NCI-H2029 treated with DMSO at 0.1 percent for 48 hours (cell line): ENCODE measurements around the gene VWA3B.
"Not testable (repeated sequence)": the region's sequence is repeated elsewhere in the genome, so short reads cannot be mapped to it uniquely, and the experiment has no call there.

Experiments
- DNase-seq: peaks from one replicate; lab custom pipeline; 2025; lab: John Stamatoyannopoulos, UW

The VWA3B gene

DNA sequence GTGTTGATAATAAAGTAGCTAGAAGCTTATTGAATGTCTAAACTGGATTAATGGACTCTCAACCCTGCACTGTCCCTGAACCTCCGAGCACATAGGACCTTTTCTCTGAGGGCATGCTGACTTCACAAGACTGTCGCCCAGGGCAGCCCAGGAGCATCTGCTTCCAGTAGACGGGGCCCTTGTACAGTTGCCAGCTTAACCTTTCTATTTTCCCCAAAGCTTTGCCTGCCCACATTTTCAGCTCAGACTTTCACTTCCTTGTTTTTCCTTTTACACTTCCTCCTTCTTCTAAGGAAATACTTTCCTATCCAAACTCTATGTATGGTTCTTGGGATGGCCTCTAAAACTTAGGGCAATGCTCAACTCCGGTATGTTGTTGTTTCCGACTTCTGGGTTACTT, 1.3 kb downstream of the VWA3B start:
- no peak for DNase-seq

DNA sequence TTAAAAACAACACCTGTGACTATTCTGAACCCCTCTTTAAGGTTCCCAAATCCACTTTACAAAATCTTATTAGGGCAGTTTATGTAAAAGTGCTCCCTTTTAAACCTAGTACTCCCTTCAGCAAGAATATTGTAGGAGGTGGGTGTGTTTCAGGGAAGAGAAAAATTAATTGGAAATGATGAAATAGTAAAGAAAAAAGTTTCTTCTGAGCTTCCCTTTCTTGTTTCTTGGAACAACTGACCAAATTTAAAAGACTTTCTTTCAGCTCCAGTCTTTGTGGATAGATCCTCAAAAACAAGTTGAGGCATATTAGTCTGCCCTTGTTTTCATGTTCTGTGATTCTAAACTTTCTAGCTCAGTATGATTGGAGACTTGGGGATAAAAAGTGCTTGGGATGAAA, 3.0 kb downstream of the VWA3B start:
- no peak for DNase-seq

DNA sequence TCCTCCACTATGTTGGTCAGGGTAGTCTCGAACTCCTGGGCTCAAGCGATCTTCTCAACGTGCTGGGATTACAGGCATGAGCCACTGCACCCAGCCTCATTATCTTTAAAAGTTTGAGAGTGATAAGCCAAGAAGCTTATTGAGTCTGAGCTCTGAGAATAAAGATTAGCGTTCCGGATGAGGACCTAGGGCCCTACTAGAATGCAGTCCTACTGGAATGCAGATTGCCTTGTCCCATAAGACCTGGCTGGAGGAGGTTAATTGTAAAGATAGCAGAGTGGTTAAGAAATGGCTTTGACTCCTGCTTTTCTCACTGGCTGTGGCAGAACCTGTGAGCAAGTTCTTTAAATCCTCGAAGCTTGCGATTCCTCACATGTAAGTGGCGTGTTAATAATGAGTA, 4.0 kb downstream of the VWA3B start:
- DNase-seq, result no peak

DNA sequence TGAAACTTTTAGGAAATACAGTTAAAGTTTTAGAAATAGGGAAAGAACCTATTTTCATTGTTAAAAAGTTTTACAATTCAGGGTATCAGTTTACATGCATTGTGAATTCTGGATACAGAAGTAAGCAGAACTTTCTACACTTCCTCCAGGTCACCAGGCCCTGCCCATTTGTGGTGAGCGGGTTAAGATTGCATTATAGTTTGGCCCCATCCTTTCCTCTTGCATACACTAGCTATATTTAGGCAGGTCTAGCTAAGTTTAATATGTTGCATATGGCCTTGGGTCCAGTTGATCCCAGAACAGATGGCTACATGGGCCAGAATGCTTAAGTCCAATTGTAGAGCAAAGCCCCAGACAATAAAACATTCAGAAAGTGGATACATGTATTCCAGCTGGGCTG, 4.8 kb downstream of the VWA3B start:
- no peak for DNase-seq

DNA sequence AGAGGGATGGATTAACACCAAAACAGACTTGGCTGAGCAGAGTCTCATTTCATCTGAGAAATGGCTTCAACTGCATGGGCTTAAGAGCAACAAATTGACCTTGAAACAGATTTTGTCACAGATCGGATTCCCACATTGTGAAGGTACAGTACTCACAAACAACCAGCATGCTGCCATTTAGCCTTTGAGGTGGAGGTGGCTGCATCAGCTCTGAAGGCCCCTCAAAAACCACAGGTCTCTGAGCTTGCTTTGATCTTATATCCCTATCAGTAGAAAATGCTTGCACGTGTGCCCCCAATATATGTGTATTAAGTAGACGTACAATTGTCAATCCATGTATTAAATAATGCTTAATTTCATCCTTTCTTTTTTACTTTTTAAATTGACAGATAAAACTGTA, 6.2 kb downstream of the VWA3B start:
- DNase-seq, result no peak

DNA sequence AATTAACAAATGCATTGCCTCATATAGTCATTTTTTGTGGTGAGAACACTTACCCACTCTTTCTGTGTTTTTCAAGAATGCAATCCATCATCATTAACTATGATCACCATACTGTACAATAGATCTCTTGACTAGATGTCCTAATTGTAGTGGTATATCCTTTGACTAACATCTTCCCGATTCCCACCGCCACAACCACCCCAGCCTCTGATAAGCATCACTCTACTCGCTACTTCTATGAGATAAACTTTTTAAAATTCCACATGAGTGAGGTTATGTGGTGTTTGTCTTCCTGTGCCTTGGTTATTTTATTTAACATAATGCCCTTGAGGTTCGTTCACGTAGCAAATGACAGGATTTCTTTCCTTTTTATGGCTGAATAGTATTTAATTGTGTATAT, 6.6 kb downstream of the VWA3B start:
- DNase-seq, result no peak

DNA sequence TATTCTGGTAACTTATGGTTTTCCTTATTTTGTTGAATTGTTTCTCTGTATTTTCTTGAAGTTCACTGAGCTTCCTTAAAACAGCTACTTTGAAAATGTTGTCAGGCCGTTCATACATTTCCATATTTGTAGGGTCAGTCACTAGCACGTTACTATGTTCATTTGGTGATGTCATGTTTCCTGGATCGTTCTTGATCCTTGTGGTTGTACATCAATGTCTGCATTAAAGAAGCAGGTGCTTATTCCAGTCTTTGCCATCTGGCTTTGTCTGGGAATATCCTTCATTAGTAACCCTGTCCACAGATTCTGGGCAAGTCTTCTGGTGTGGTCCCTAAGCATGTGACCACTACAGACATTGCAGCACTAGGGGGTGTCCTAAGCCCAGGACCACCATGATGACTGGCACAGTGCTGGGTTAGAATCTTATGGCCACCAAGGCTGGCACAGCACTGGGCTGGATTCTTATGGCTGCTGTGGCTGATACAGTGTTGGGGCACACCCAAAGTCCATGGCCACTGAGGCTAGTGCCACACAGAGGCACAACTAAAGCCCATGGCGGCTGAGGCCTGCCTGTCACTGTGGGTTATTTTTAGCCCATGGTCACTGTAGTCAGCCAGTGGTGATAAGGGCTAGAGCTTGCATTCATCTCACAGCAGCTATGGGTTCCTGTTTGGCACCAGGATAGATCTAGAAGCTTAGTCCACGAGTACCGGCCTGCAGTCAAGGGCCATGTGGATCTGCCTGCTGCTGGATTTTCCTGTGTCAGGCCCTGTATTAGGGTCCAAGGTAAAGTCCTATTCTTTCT, 13.2 kb downstream of the VWA3B start:
- no peak for DNase-seq

DNA sequence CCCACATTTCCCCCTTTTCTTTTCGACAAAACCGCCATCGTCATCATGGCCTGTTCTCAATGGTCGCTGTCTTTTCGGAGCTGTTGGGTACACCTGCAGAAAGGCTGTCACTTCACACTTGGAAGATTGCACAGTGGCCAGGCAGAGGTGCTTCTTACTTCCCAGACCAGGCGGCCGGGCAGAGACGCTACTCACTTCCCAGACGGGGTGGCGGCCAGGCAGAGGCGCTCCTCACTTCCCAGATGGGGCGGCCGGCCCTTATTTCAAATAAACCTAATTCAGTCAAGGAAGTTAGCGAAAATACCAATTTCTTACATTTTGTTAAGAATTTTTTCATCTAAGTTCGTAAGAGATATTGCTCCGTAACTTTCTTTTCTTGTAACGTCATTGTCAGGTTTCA, 15.3 kb downstream of the VWA3B start:
- not testable (repeated sequence) for DNase-seq

DNA sequence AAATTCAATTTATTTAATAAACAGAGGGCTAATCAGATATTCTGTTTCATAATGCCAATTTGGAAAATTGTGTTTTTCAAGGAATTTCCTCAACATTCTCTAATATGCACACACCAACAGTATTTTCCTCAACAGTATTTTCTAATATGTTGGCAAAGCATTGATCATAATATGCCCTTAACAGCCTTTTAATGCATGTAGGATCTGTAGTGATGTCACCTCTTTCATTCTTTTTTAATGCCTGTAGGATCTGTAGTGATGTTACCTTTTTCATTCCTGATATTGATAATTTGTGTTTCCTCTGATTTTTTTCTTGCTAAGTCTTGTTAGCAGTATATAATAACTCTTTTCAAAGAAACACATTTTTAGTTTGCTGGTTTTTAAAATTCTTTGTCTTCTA, 15.9 kb downstream of the VWA3B start:
- DNase-seq, result no peak

DNA sequence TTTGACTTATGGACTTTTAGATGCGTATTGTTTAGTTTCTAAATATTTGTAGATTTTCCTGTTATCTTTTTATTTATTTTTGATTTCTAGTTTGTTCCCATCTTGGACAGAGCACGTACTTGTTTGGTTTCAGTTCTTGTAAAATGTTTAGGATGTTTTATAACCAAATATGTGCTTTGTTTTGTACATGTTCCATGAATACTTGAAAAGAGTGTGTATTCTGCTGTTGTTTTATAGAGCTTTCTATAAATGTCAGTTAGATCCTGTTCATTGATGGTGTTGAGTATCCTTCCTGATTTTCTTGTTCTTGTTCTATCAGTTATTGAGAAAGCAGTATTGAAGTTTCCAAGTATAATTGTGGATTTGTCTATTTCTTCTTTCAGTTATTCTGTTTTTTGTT, 21.1 kb downstream of the VWA3B start:
- no peak for DNase-seq

DNA sequence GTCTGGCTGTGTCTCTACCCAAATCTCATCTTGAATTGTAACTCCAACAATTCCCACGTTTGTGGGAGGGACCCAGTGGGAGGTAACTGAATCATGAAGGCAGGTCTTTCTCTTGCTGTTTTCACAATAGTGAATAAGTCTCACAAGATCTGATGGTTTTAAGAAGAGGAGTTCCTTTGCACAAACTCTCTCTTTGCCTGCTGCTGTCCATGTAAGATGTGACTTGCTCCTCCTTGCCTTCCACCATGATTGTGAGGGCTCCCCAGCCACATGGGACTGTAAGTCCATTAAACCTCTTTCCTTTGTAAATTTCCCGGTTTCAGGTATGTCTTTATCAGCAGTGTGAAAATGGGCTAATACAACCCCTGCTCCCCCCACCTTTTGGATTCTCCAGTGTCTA, 23.8 kb downstream of the VWA3B start:
- no peak for DNase-seq

DNA sequence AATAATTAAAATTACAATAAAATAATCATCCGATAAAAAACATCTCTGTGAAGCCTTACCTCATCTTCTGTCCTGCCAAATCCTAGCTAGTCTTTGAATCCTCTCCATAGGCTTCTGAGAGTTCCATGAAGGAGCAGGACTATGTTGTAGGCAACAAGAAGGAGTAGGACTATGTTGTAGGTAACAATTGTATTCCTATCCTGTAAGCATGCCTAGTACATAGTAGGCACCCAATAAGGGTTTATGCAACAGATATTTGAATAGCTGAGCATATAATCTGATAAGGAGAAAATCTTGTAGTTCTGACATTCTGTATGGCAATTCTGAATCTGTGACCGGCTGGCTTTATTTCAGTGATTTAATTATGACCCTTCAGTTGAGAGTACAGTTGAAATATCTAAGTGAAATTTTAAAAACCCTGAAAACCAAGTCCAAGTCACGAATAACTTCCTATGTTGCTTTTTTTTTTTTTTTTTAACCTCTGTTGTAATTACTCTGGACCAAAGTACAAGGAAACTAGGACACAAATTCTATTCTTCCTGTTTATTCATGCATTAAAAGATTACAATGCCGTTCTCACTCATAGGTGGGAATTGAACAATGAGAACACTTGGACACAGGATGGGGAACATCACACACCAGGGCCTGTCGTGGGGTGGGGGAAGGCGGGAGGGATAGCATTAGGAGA, 27.8 kb downstream of the VWA3B start:
- DNase-seq, result no peak

DNA sequence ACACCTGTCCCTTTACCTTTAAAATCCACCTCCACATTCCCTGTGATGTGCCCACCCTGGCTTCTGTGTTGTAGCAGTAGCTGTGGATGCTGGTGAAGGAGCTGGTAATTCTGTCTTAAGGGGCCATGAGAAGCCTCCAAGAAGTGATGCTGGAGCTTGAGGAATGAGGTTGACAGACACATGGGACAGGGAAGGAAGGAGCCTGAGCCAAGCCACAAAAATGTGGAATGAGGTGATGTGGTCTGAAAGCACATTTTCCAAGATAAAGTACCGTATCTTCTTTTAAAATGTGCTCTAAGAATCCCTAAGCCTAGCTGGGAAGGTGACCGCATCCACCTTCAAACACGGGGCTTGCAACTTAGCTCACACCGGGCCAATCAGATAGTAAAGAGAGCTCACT, 31.2 kb downstream of the VWA3B start:
- no peak for DNase-seq

DNA sequence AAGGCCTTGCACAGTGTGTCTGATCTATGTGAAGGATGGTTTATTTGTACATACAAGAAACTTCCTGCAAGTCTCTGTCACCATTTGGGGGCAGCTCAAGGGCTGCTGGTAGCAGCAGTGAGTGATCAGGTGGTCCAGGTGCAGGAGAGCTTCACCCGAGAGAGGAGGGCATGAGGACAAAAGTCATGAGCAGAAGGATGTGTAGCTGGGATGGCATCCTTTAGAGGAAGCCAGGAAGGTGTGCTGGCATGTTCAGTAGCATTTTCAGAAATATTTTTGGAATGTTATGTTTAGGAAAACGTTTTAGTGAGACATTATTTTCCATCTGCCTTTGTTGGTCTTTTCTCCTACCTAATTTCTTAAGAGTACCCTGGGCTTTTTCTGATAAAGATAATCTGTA, 31.9 kb downstream of the VWA3B start:
- DNase-seq, result no peak

DNA sequence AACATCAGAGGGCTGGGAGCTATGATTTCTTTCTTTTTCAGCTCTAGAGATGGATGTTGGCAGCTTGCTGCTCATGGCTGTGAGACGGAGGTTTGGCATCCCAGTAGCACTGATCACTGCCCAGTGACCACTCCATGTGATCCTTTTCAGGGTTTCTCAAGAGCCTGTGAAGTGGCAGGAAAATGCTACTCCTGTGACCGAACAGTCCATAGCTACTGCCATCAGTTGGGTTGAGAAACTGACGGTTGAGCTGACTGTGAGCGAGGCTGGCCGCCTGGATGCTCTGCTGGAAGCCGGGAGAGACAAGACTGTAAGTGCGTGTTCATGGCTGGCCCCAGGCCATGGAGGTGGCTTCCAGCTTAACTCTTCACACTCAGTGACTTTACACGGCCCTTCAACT, 34.2 kb downstream of the VWA3B start:
- no peak for DNase-seq

DNA sequence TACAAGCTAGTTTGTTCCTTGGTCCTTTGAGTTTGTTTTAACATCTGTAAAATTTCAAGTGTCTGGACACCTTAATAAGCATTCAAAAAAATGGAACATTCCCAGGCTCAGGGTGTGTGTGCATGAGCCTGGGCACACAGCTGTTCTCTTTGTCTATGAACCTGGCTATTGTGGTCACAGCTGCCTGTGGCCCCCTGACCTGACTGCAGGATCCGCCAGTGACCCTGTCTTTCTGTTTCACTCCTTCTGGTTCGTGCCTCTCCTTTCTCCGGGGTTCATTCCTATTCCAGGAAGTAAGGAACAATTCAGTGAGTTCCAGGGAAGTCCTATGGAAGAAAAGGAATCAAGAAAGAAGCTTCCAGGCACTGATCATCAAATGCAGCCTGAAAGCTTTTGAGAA, 35.6 kb downstream of the VWA3B start:
- DNase-seq, result no peak

DNA sequence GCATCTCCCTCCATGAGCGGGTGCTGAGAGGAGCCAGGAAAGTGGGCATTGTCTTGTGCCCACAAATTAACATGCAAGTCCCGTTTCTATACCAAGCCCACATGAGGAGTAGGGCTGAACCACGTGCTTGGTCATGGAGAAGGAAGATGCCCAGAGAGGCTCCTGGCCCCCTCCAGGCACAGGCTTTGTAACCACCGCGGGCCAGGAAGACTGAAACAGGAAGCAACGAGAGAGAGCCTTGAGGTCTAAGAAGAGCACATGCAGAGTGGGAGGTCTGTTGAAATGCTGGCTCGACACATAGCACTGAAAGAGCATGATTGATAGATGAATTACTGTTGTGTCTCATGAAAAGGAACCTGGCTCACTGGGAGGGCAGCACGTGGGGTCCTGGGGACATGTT, 36.3 kb downstream of the VWA3B start:
- no peak for DNase-seq

DNA sequence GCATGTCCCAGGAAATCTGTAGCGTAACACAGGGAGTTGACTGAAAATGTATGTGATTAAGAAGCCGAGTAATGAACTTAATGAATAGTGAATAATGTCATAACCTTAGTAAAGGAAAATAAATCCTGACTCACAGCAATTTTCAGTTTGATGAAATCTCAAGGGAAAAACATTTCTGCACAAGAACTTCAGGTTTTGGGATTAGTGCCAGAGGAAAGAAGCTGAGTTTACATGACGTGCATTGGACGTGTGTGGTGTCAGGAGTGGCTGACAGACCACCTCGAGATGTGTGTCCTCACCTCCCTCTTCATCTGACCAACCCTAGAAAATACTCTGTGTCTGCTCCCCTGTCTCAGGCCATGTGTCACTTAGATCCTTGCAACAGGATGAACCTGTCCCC, 39.1 kb downstream of the VWA3B start:
- DNase-seq, result no peak

DNA sequence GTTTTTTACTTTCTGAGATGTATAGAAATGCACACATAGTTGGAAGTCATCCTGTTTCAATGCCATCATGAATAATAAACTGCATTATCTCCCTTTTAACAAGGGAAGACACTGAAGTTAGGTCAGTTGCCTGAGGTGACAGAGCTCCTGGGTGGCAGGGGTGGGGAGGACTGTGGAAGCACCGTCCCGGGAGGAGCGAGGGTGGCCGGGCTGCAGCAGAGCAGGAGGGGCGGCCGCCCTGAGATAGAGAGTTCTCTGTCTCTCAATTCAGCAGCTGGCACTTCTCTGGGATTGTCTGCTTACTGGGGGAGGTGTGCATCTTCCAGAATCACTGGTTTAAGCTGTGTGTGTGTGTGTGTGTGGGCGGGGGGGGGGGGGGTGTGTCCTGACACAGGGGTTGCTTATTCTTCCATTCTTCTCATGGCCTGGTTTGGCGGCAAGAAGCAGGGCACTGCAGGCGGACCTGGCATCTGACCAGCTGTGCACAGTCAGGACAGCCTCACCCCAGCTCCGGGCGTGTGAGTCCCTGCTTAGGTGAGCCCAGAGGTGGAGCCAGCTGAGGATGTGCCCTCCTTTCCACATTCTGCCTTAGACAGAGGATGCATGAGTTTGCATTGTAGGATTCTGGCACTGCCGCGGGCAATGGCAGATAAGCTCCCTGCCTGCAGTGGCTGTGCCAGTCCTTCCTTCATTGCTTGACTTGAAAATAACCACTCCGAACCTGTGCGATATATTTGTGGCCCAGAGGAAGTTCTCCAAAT, 40.4 kb downstream of the VWA3B start:
- DNase-seq, result no peak

DNA sequence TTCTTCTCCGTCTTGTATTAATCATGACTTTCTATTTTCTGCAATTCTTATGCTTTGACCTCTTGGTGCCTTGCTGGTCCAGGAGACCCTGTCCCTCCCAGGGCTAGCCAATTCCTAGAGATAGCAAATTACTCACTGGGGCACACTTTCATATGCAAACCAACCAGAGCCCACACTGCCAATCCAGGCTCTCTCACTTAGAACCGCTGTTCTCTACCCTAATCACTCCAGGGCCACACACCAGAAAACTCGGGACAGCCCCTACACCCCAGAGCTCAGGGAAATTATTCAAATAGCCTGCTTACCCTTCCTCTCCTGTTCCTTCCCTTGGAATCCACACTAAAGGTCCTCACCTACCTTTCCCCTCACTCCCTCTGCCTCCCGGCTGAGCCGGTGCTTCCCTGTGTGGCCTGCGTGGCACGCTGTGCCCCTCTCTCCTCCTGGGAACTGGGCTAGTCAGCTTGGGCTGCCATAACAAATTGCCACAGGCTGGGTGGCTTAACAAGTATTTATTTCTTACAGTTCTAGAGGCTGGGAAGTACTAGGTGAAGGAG, 41.7 kb downstream of the VWA3B start:
- no peak for DNase-seq

DNA sequence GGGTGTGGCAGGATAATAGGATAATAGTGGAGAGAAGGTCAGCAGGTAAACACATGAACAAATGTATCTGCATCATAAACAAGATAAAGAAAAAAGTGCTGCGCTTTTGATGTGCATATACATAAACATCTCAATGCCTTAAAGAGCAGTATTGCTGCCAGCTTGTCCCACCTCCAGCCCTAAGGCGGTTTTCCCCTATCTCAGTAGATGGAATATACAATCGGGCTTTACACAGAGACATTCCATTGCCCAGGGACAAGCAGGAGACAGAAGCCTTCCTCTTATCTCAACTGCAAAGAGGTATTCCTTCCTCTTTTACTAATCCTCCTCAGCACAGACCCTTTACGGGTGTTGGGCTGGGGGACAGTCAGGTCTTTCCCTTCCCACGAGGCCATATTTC, 43.1 kb downstream of the VWA3B start:
- not testable (repeated sequence) for DNase-seq

DNA sequence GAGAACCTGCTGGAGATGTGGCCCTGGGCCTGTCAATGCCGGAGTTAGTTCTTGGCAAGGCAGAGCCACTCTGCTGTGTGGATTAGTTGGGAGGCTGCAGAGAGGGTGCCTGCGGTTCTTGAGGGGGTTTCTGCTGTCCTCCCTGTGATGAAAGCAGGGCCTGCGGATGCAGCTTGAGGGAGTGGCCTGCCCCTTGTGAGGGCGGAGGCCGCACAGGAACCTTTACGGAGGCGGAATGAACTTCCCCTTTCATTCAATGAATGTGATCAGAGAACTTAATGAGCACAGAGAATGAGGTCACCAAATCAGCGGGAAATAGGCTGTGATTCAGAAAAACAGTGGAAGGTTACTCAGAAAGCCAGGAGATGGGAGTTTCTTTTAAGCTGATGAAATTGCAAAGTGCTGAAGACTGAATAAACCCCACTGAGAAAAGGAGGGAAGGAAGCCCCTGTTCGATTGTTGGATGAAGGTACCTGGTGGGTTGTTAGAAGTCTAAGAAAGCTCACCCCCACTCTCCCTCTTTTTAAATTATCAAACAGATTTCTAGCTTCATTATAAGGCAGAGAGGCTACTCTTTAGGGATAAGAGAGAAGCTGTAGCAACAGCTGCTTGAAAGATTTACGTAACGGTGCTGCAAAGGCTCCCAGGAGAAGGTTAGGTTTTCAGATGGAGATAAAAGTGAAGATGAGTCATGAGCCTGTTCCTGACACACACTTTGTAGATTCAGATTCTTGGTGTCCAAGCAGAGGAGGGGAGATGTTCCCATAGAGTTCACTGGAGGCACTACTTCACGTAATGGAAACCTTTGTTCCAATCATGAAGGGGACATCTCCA, 47.4 kb downstream of the VWA3B start:
- no peak for DNase-seq
